SH-SY5Y (cell line): ENCODE results near the gene MAML1.

Experiments
- GATA2 ChIP-seq: IDR thresholded peaks from 2 replicates; pipeline ENCODE4 v1.6.1; 2011; ENCODE audit warnings: mild to moderate bottlenecking, low read depth, low read length
- GATA3 ChIP-seq: IDR thresholded peaks from 2 replicates; pipeline ENCODE4 v1.6.1; 2011; ENCODE audit warnings: low read depth, mild to moderate bottlenecking, low read length, moderate library complexity

DNA sequence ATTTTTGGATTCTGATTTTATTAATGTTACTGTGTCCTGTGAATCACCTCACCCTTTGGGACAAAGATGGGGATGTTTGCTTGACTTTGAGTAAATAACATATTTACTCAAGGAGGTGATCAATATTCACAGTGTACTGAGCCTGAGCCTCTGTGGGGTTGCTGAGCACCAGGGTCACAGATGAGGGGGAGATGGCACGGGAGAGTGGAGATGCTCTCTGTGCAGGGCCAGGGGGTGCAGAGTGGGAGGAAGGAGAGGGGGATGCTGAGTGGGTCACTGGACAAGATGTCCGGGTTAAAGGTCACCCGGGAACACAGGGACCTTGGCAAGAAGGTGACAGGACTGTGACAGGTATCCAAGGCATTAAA, 92.1 kb downstream of the MAML1 start:
- TF ChIP-seq GATA2 (no peak), GATA3 (no peak)
